NCI-H524 treated with DMSO at 0.1 percent for 48 hours (cell line): ENCODE results near the gene HES4.
"Not testable (repeated sequence)": the region's sequence is repeated elsewhere in the genome, so short reads cannot be mapped to it uniquely, and the experiment has no call there.

Experiments used
- DNase-seq: peaks from one replicate; lab custom pipeline; 2025; lab: John Stamatoyannopoulos, UW

Gene HES4

GRCh38 chr1:1033731-1034438 is 34.0 kb upstream of the HES4 start:
- DNase-seq = no peak

GRCh38 chr1:1033009-1033587 is 33.2 kb upstream of the HES4 start:
- peak; percentile 45 for DNase-seq

- DNase-seq = peak; percentile 48
These were observed 32.5 kb upstream of the HES4 start for GRCh38 chr1:1032424-1032823.

- DNase-seq = no peak
These were observed 31.9 kb upstream of the HES4 start for GRCh38 chr1:1031659-1032235.

- DNase-seq = not testable (repeated sequence)
These were observed 31.2 kb upstream of the HES4 start for GRCh38 chr1:1030867-1031658.

- no peak for DNase-seq
These were observed 27.9 kb upstream of the HES4 start for GRCh38 chr1:1027791-1028190.

GRCh38 chr1:1026599-1027413 is 26.9 kb upstream of the HES4 start:
- no peak for DNase-seq

- DNase-seq = no peak
These were observed 25.8 kb upstream of the HES4 start for GRCh38 chr1:1025730-1026129.

- DNase-seq = no peak
These were observed 25.1 kb upstream of the HES4 start for GRCh38 chr1:1024771-1025699.

GRCh38 chr1:1024149-1024770 is 24.4 kb upstream of the HES4 start:
- DNase-seq = no peak

- DNase-seq = no peak
These were observed 23.8 kb upstream of the HES4 start for GRCh38 chr1:1023700-1024099.

GRCh38 chr1:1022302-1023009 is 22.6 kb upstream of the HES4 start:
- no peak for DNase-seq

- no peak for DNase-seq
These were observed 22.0 kb upstream of the HES4 start for GRCh38 chr1:1021920-1022259.

GRCh38 chr1:1021010-1021919 is 21.4 kb upstream of the HES4 start:
- DNase-seq = no peak

GRCh38 chr1:1020415-1021009 is 20.6 kb upstream of the HES4 start:
- DNase-seq = no peak

GRCh38 chr1:1020000-1020404 is 20.1 kb upstream of the HES4 start, which contains the start of gene AGRN:
AGRN (plus strand) TSS chr1:1020120; CDS start chr1:1020173, 53 bp downstream.
- no peak for DNase-seq

- DNase-seq = no peak
These were observed 19.5 kb upstream of the HES4 start for GRCh38 chr1:1019122-1019999.
